Measurements from ENCODE around the gene SLCO3A1.

GRCh38 chr15:91821458-91821857, 32.0 kb upstream of the SLCO3A1 start:
- TF ChIP-seq EZH2 (IDR thresholded peaks at IDR 0.05; ENCODE audit: insufficient read depth, poor library complexity, severe bottlenecking) (no peak), EZH2phosphoT487 (IDR thresholded peaks at IDR 0.05; ENCODE audit: insufficient read depth, low read depth) (no peak)

All from GM23248 (cell line).